AG09309 (cell line): ENCODE results near the gene GATA6.
"Not testable (repeated sequence)": the region's sequence is repeated elsewhere in the genome, so short reads cannot be mapped to it uniquely, and the experiment has no call there.

Experiments used
- DNase-seq: peaks from one replicate; pipeline ENCODE4 v3.0.0-alpha.2; 2010; ENCODE audit warnings: low read depth
- H3K4me3 ChIP-seq: 2 replicates; pipeline ENCODE4 v1.5.1; 2011; ENCODE audit warnings: mild to moderate bottlenecking, low read depth, low read length, moderate library complexity; ENCODE audit not compliant: control insufficient read depth
- TF ChIP-seq, protein P1 (sequence below): IDR thresholded peaks from 2 replicates; pipeline ENCODE4 v1.5.1; 2011; ENCODE audit warnings: mild to moderate bottlenecking, low read depth, low read length, inconsistent platforms; ENCODE audit not compliant: insufficient read depth, control insufficient read depth; ENCODE audit errors: missing control alignments

Gene GATA6

GRCh38 chr18:22179631-22180030 is 10.2 kb downstream of the GATA6 start:
- no peak overlapping the region for H3K4me3 ChIP-seq
- TF ChIP-seq, protein P1, sequence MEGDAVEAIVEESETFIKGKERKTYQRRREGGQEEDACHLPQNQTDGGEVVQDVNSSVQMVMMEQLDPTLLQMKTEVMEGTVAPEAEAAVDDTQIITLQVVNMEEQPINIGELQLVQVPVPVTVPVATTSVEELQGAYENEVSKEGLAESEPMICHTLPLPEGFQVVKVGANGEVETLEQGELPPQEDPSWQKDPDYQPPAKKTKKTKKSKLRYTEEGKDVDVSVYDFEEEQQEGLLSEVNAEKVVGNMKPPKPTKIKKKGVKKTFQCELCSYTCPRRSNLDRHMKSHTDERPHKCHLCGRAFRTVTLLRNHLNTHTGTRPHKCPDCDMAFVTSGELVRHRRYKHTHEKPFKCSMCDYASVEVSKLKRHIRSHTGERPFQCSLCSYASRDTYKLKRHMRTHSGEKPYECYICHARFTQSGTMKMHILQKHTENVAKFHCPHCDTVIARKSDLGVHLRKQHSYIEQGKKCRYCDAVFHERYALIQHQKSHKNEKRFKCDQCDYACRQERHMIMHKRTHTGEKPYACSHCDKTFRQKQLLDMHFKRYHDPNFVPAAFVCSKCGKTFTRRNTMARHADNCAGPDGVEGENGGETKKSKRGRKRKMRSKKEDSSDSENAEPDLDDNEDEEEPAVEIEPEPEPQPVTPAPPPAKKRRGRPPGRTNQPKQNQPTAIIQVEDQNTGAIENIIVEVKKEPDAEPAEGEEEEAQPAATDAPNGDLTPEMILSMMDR = no peak
- no peak for DNase-seq

- H3K4me3 ChIP-seq = no peak overlapping the region
- TF ChIP-seq, protein P1 = no peak
- no peak for DNase-seq
These were observed 11.3 kb downstream of the GATA6 start for GRCh38 chr18:22180722-22181121.

- TF ChIP-seq, protein P1 = no peak
- no peak for DNase-seq
- H3K4me3 ChIP-seq = no peak overlapping the region
These were observed 13.7 kb downstream of the GATA6 start for GRCh38 chr18:22182884-22183697.

- TF ChIP-seq, protein P1 = no peak
- no peak for DNase-seq
- H3K4me3 ChIP-seq = no peak overlapping the region
These were observed 14.3 kb downstream of the GATA6 start for GRCh38 chr18:22183698-22184170.

GRCh38 chr18:22184573-22184972 is 15.2 kb downstream of the GATA6 start:
- not testable (repeated sequence) for DNase-seq, H3K4me3 ChIP-seq

DNA sequence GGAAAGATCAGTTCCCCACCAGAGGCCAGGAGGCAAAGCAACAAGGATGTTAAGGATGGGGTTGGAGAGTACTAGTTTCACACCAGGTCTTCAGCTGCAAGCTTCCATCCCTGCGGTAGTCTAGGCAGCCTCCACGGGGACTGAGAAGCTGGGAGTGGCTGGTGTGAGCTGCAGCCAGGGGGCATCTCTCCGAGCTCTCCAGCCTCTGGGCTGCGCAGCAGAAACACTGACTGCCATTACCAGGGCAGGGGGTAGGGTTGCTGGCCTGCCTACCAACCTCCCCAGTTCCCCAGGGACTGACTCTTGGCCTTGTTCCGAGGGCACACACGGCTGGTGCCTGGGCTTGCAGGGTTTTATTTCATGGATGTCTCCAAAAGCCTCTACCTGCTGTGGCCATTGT is 15.9 kb downstream of the GATA6 start:
- TF ChIP-seq, protein P1 = no peak
- no peak overlapping the region for H3K4me3 ChIP-seq
- no peak for DNase-seq

- no peak overlapping the region for H3K4me3 ChIP-seq
- TF ChIP-seq, protein P1 = no peak
- no peak for DNase-seq
These were observed 16.5 kb downstream of the GATA6 start for GRCh38 chr18:22185771-22186386.
